HG02571 (cell line): Measurements from ENCODE around the gene ADCY9.
"Not testable (repeated sequence)": the region's sequence is repeated elsewhere in the genome, so short reads cannot be mapped to it uniquely, and the experiment has no call there.

Source experiments
- ATAC-seq: cut with Tn5 transposase; IDR thresholded peaks from one replicate; pipeline ENCODE4 v1.9.1; 2021; ENCODE audit warnings: mild to moderate bottlenecking, moderate library complexity; ENCODE audit not compliant: unreplicated experiment

The ADCY9 gene

GRCh38 chr16:4073150-4073549, 43.1 kb downstream of the ADCY9 start:
- not testable (repeated sequence) for ATAC-seq

- ATAC-seq = no peak
These were observed 44.3 kb downstream of the ADCY9 start for GRCh38 chr16:4071686-4072561.

DNA sequence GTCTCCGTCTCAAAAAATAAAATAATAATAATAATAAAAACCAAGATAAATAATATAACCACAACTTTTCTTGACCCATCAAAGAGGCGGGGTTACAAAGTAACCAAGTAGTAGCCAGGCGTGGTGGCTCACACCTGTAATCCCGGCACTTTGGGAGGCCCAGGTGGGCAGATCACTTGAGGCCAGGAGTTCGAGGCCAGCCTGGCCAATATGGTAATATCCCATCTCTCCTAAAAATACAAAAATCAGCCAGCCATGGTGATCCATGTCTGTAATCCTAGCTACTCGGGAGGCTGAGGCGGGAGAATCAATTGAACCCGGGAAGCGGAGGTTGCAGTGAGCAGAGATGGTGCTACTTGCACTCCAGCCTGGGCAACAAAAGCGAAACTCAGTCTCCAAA, 45.3 kb downstream of the ADCY9 start:
- ATAC-seq = no peak

GRCh38 chr16:4067262-4068001, 48.8 kb downstream of the ADCY9 start:
- ATAC-seq = no peak

DNA sequence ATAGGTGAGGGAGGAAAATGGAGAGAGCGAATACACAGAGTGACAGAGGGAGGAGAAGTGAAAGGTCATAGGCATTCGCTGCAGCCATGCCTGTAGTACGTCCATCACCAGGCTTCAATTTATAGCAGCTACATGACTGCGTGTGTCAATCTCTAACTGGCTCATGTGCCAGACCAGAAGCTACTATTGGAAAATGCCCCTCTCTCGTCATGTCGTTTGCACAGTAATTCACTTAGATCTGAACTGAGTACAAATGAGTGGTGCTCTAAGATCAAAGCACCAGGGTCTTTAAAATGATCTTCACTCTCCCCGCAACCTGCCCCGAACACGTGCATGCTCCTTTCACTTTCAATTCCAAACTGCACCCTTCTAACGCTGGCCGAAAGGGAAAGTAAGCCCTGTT, 51.3 kb downstream of the ADCY9 start:
- no peak for ATAC-seq

- ATAC-seq = no peak
These were observed 53.9 kb downstream of the ADCY9 start for GRCh38 chr16:4062212-4062802.

DNA sequence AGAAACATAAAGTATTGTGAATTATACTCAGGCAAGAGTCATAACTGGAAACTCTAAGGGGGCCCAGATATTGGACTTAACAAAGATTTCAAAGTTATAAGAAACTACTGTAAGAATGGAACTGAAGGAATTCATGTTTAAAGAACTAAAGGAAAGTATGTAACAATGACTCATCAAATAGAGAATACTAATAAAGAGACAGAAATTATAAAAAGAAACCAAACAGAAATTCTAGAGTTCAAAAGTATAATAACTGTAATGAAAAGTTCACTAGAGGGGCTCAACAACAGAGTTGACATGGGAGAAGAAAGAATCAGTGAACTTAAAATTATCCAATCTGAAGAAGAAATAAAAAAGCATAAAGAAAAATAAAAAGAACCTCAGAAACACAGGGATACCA, 55.4 kb downstream of the ADCY9 start:
- ATAC-seq = no peak

DNA sequence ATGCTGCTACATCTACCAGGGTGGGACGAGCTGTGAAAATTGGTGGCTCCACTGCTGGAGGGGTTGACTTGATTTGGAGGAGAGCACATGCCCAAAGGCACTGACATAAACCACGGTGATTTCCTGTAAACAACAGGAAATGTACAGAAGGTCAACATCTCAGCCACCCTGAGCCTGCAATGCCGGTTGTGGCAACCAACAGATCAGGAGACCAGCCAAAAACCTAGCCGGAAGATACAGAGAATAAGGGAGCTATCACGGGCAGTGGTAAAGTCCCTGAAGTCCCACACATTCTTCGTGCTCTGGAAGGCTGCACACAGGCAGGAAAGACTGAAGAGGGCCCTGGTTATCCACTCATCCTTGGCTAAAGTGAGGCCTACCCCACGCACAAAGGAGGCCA, 56.2 kb downstream of the ADCY9 start:
- ATAC-seq = no peak

- ATAC-seq = no peak
These were observed 57.9 kb downstream of the ADCY9 start for GRCh38 chr16:4058386-4058785.

DNA sequence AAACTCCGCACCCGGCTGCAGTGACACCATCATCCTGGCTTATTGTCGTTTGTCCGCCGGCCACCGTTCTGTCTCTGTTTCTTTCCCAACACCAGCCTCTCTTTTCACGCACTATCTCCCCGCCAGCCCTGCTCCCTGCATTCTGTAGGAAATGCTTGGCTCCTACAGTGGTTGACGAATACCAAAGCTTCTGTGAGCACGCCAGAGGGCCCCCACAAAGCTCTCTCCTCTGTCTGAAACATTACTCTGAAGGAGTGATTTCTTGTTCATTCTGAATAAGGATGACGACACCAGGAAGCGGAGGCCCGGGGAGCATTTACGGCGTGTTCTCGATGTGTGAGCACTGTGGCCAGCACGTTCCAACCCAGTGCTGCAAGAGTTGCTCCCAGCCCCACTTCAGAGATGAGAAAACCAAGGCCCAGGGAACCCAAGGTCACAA, 58.8 kb downstream of the ADCY9 start:
- no peak for ATAC-seq

GRCh38 chr16:4056161-4057105, 59.8 kb downstream of the ADCY9 start:
- ATAC-seq = no peak

- ATAC-seq = no peak
These were observed 60.5 kb downstream of the ADCY9 start for GRCh38 chr16:4055748-4056147.

DNA sequence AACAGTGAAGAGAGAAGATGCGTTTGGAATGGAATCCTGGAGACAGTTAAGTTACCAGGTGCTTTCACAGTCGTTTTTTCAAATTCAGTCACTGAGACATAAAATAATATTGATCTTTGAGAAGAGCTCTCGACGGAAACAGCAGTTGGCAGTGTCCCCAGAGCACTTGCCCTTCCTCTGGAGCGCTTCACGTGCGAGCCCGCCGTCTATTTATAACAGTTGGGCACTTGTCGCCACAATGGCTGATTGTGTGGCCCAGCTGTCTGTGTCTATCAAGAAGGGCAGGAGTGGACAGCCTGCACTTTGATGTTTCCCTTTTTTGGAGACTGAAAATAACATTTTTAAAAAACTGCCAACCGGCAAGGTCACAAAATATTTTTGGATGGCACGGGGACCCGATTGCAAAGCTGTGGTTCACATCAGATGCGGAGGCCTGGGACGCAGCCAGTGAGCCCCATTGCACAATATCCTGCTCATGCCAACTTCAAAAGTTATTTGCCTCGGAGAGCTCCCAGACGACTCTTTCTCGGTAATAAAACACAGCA, 62.9 kb downstream of the ADCY9 start:
- ATAC-seq = no peak

DNA sequence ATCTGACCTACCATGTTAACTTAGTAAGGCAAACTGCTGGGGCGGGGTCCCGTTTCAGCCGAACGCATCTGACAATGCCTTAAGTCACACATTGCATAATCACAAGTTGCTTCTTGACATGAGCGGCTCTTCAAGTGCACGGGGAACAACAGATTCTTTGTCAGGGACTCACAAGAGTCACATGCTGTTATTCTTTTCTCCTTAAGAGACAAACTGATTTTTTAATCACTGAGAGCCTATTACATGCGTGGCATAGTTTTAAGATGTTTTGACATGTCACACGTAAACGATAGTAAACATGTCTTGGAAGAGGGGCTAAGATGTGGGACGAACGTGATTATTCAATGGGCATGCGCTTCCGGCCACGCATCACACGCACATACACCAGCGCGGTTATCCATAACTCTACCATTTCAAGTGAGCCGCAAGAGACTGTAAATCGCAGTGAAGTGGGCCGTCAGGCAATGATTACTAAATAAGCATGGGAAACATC, 63.4 kb downstream of the ADCY9 start:
- no peak for ATAC-seq

DNA sequence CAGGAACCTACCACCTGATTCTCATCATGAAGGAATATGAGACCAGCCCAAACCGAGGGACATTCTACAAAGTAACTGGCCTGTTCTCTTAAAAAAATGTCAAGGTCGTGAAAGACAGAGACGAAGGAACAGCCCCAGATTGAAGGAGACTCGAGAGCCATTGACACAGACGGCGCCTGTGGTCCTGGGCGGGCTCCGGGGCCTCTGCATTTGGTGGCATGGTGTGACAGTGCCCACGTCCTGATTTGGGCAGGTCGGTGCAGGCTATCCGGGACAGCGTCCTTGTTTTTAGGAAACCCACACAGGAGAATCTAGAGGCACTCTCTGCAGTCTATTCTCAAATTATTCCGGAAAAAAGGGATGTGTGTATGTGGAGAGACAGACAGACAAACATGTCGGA, 64.1 kb downstream of the ADCY9 start:
- no peak for ATAC-seq

DNA sequence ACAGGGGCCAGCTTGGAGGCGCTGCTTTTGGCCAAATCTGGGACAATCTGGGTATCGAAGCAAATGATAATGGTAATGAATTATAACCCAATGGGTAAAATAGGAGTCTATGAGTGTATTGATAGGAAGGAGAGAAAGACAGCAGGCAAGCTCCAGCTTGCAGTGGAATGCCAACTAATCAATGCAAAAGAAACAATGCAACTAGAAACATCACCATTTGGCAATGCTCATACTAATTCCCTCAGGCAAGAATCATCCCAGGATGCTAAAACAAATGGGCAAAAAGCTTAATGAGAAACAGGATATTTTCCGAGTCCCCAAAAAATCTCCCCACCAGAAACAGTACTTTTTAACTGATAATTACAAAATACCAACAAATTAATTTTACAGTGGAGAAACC, 64.7 kb downstream of the ADCY9 start:
- ATAC-seq = no peak

- no peak for ATAC-seq
These were observed 67.2 kb downstream of the ADCY9 start for GRCh38 chr16:4049031-4049430.

DNA sequence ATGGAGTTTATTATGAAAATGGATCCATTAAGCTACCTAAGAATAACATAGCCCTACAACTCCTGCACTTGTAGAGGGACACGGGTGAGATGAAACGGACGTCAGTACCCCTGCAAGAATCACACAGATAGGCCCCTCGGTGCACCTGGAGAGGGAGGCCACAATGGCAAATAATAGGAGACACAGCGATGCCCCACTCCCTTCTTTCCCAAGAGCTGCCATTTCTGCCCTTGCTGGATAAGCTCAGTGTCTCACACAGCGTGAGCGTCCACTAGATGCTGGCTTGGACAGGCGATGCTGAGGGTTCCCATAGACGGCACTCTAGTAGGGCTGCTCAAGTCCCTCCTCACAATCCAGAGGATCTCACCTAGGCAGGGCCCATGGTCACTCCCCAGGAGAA, 67.8 kb downstream of the ADCY9 start:
- ATAC-seq = no peak

- no peak for ATAC-seq
These were observed 70.0 kb downstream of the ADCY9 start for GRCh38 chr16:4046221-4046620.

DNA sequence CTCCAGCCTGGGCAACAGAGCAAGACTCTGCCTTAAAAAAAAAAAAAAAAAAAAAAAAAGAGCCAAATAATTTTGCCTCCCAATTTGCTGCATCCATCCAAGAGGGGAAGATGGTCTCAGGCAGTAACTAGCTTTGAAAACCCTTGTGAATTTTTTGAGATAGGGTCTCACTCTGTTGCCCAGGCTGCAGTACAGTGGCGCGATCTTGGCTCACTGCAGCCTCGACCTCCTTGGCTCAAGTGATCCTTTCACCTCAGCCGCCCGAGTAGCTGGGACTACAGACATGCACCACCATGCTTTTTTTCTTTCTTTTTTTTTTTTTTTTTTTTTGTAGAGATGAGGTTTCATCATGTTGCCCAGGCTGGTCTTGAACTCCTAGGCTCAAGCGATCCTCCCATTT, 70.7 kb downstream of the ADCY9 start:
- not testable (repeated sequence) for ATAC-seq
